GM12878 (cell line): ENCODE data around the gene MYO3B. TPM values are rescaled to one million over a fixed set of nuclear protein-coding genes. Genes with fewer than 3 reads are reported as not detected.

Experiments
- ATAC-seq: fragments of 200-7000 bp; cut with Tn5 transposase; 3 replicates; pipeline ENCODE4 v1.9.1; 2020; ENCODE audit warnings: mild to moderate bottlenecking, moderate library complexity
- BruUV-seq: library from RNA; stranded (reverse); fragments of 400-500 nt; replicated peaks from 2 replicates; lab custom pipeline; 2021; lab: Mats Ljungman, UMichigan
- CTCF ChIA-PET: fragments of 300-600 bp; sonication (Branson Sonifier 250); formaldehyde crosslinking; extraction: SDS; loops from one replicate; lab custom pipeline; 2021; ENCODE audit warnings: inconsistent platforms; lab: Yijun Ruan, JAX
- POLR2A ChIA-PET: fragments of 350-600 bp; formaldehyde crosslinking; extraction: SDS; loops from one replicate; lab custom pipeline; 2021; ENCODE audit warnings: inconsistent platforms; lab: Charles Lee
- RAD21 ChIA-PET: fragments of 300-600 bp; sonication (Branson Sonifier 250); formaldehyde crosslinking; loops from one replicate; lab custom pipeline; 2023; ENCODE audit warnings: antibody characterized with exemption; ENCODE audit not compliant: unreplicated experiment; lab: Charles Lee
- SMC1A ChIA-PET: fragments of 300-600 bp; sonication (Branson Sonifier 250); formaldehyde crosslinking; loops from one replicate; lab custom pipeline; 2023; ENCODE audit not compliant: unreplicated experiment, uncharacterized antibody; lab: Charles Lee
- DNase-seq: peaks from one replicate; pipeline ENCODE4 v3.0.0-alpha.2; 2011; ENCODE audit warnings: low read depth, low spot score
- FAIRE-seq: peaks from 3 replicates; lab custom pipeline; 2011; peaks lifted over from hg19 to GRCh38; lab: Jason Lieb, UNC
- H2AFZ ChIP-seq: 2 replicates; pipeline ENCODE4 v1.6.0; 2011; ENCODE audit warnings: low read depth, low read length, control low read depth; ENCODE audit not compliant: control insufficient read depth
- H3K27ac ChIP-seq: 2 replicates; pipeline ENCODE4 v1.5.1; 2011; ENCODE audit warnings: control low read depth; ENCODE audit not compliant: control insufficient read depth, insufficient read depth
- H3K27me3 ChIP-seq, 2 experiments: replicated peaks in 1 of 2; 2 replicates each; pipeline versions ENCODE4 v1.6.0 to v1.6.1; 2011; ENCODE audit warnings: low read length in 1 of 2; ENCODE audit not compliant: control insufficient read depth in 2 of 2, insufficient read depth in 2 of 2
- H3K36me3 ChIP-seq, 2 experiments: 2 replicates each; pipeline ENCODE4 v1.5.1; 2011; ENCODE audit warnings: low read length in 1 of 2; ENCODE audit not compliant: control insufficient read depth in 2 of 2, insufficient read depth in 2 of 2
- H3K4me1 ChIP-seq: 2 replicates; pipeline ENCODE4 v1.6.1; 2011; ENCODE audit warnings: mild to moderate bottlenecking, low read length, moderate library complexity, mixed read lengths; ENCODE audit not compliant: control insufficient read depth, insufficient read depth
- H3K4me2 ChIP-seq: 2 replicates; pipeline ENCODE4 v1.6.0; 2011; ENCODE audit warnings: control low read depth; ENCODE audit not compliant: control insufficient read depth, insufficient read depth
- H3K4me3 ChIP-seq: fragments of 200-600 bp; sonication (generic); 2 replicates; pipeline ENCODE4 v1.5.1; 2016
- H3K79me2 ChIP-seq: 2 replicates; pipeline ENCODE4 v1.6.0; 2011; ENCODE audit warnings: low read length; ENCODE audit not compliant: control insufficient read depth, insufficient read depth
- H3K9ac ChIP-seq: 2 replicates; pipeline ENCODE4 v1.8.0; 2011; ENCODE audit warnings: low read length, control low read depth, mixed read lengths; ENCODE audit not compliant: control insufficient read depth, insufficient read depth
- H3K9me3 ChIP-seq: replicated peaks from 3 replicates; pipeline ENCODE4 v1.5.1; 2011; ENCODE audit warnings: mild to moderate bottlenecking, low read length; ENCODE audit not compliant: control insufficient read depth, insufficient read depth
- H4K20me1 ChIP-seq: 2 replicates; pipeline ENCODE4 v1.6.0; 2011; ENCODE audit not compliant: control insufficient read depth, insufficient read depth
- BCL3 ChIP-seq: IDR thresholded peaks from 2 replicates; pipeline ENCODE4 v1.6.1; 2011; ENCODE audit warnings: borderline replicate concordance, low read depth, mild to moderate bottlenecking, moderate library complexity, low read length; ENCODE audit not compliant: insufficient read depth, poor library complexity, severe bottlenecking
- GABPA ChIP-seq: IDR thresholded peaks from 2 replicates; pipeline ENCODE4 v1.6.1; 2014; ENCODE audit warnings: antibody characterized with exemption, low read depth, mild to moderate bottlenecking, inconsistent platforms
- JUNB ChIP-seq: IDR thresholded peaks from 2 replicates; pipeline ENCODE4 v1.6.1; 2016; ENCODE audit warnings: antibody characterized with exemption, mild to moderate bottlenecking
- MEF2A ChIP-seq: IDR thresholded peaks from 2 replicates; pipeline ENCODE4 v1.6.1; 2011; ENCODE audit warnings: low read depth, mild to moderate bottlenecking, low read length, moderate library complexity; ENCODE audit not compliant: insufficient read depth
- MEF2B ChIP-seq: fragments of 450-650 bp; IDR thresholded peaks from 2 replicates; pipeline ENCODE4 v1.6.1; 2018; ENCODE audit warnings: mild to moderate bottlenecking, moderate library complexity; ENCODE audit not compliant: partially characterized antibody, poor library complexity, severe bottlenecking
- MYC ChIP-seq: IDR thresholded peaks from 2 replicates; pipeline ENCODE4 v1.6.1; 2011; ENCODE audit warnings: mild to moderate bottlenecking, low read length, moderate library complexity, inconsistent platforms; ENCODE audit not compliant: insufficient read depth, insufficient replicate concordance, insufficient read length, severe bottlenecking
- PBX3 ChIP-seq: IDR thresholded peaks from 2 replicates; pipeline ENCODE4 v1.6.1; 2011; ENCODE audit warnings: mild to moderate bottlenecking, low read depth, low read length, moderate library complexity; ENCODE audit not compliant: insufficient replicate concordance
- RCOR1 ChIP-seq: conservative IDR thresholded peaks from 2 replicates; pipeline ENCODE4 v1.6.1; 2012; ENCODE audit warnings: low read depth, low read length, improper control_type of control experiment
- RELB ChIP-seq: fragments of 450-650 bp; IDR thresholded peaks from 2 replicates; pipeline ENCODE4 v1.6.1; 2017; ENCODE audit warnings: low read depth, mild to moderate bottlenecking, moderate library complexity
- SREBF1 ChIP-seq: IDR thresholded peaks from 2 replicates; pipeline ENCODE4 v1.6.1; 2012; ENCODE audit warnings: mild to moderate bottlenecking, low read length
- SRF ChIP-seq, 2 experiments: IDR thresholded peaks; 2 replicates each; pipeline ENCODE4 v1.6.1; 2011; ENCODE audit warnings: low read depth in 2 of 2, low read length in 2 of 2, mild to moderate bottlenecking in 1 of 2, moderate library complexity in 1 of 2
- STAT3 ChIP-seq: IDR thresholded peaks from 2 replicates; pipeline ENCODE4 v1.6.1; 2011; ENCODE audit warnings: low read depth, low read length, improper control_type of control experiment
- TARDBP ChIP-seq: IDR thresholded peaks from 2 replicates; pipeline ENCODE4 v1.6.1; 2016; ENCODE audit warnings: borderline replicate concordance
- TCF3 ChIP-seq: IDR thresholded peaks from 2 replicates; pipeline ENCODE4 v1.6.1; 2012; ENCODE audit warnings: low read depth, mild to moderate bottlenecking, low read length, borderline replicate concordance; ENCODE audit not compliant: insufficient read depth
- USF1 ChIP-seq: IDR thresholded peaks from 2 replicates; pipeline ENCODE4 v1.6.1; 2011; ENCODE audit warnings: borderline replicate concordance, low read depth, mild to moderate bottlenecking, moderate library complexity, mixed read lengths, low read length; ENCODE audit not compliant: insufficient read depth; ENCODE audit errors: extremely low read length
- WGBS: methylation state at CpG from one replicate; pipeline ENCODE4 v1.1.6; 2016; ENCODE audit warnings: low lambda C conversion rate; ENCODE audit not compliant: insufficient replicate concordance, insufficient coverage; ENCODE audit errors: missing lambda C conversion rate; 5-methylcytosine and 5-hydroxymethylcytosine counted together
- in situ Hi-C: fragments of 300-500 bp; cut with MboI; formaldehyde crosslinking; loops from 9 replicates; pipeline ENCODE4 v1.14.3; 2018; ENCODE audit warnings: mixed read lengths
- intact Hi-C: fragments of 100-400 bp; cut with micrococcal nuclease; formaldehyde crosslinking; loops from one replicate; pipeline ENCODE4 v1.14.2; 2022; ENCODE audit not compliant: unreplicated experiment
- polyA plus RNA-seq, 11 experiments: library from polyadenylated mRNA; depleted of rRNA in 4 of 11; unstranded in 6 of 11; stranded (reverse) in 5 of 11; fragments of >200 nt; fragmentation: Nextera tagmentation in 4 of 11; fragmentation: Illumina TruSeq in 1 of 11; extraction: Ambion mirVana in 4 of 11; extraction: Trizol in 1 of 11; gene quantifications; 1 replicate in 1 of 11; 2 replicates in 10 of 11; pipeline versions ENCODE4 v1.2.1 to v1.2.3, GENCODE V29; 2011 to 2016; ENCODE audit warnings: inconsistent platforms in 2 of 11, missing spikeins in 2 of 11, low read depth in 1 of 11
- total RNA-seq, 4 experiments: library from RNA; depleted of rRNA in 3 of 4; stranded (reverse); fragments of >200 nt in 3 of 4; fragmentation: Illumina TruSeq in 1 of 4; extraction: Trizol in 1 of 4; gene quantifications; 2 replicates each; pipeline versions ENCODE4 v1.2.1 to v1.2.3, GENCODE V29; 2013 to 2021

The MYO3B gene
- total and polyA plus RNA-seq, 10 of the 15 experiments (the other 5 are each of a cell fraction or from before 2014, with no cell fraction given), result 1.1 to 7.1 (median 2.1) TPM

- TF ChIP-seq RELB, result no peak
- TF ChIP-seq PBX3, result no peak
- no peak for TF ChIP-seq TCF3
- TF ChIP-seq MEF2B, result no peak
- no peak for TF ChIP-seq JUNB
- no peak for TF ChIP-seq USF1
Observed at GRCh38 chr2:170140561-170140960, 37.4 kb upstream of the MYO3B start (continued).

GRCh38 chr2:170141865-170142264, 36.1 kb upstream of the MYO3B start:
- RAD21 ChIA-PET, result interaction anchor here (1.0 to 2.7 kb wide), 6 partner anchors 14 to 72 kb away, joined by 3 to 15 read pairs (median 4); no protein-coding TSS in a partner anchor
- Histone ChIP-seq H2AFZ (peak overlapping the region; percentile 73), H3K4me1 (peaks cover 39% of the 10 kb centered on the region), H3K4me2 (peak overlapping the region; percentile 94), H3K36me3 (no peaks in the 10 kb centered on the region), H3K9me3 (no peaks in the 10 kb centered on the region), H3K27me3 (no peaks in the 10 kb centered on the region), H3K4me3 (peak overlapping the region; percentile 41; the same call in 1 of the 2 replicates), H3K79me2 (no peaks in the 10 kb centered on the region), H3K27ac (no peak overlapping the region), H4K20me1 (no peaks in the 10 kb centered on the region), H3K9ac (peak overlapping the region; percentile 40)
- CTCF ChIA-PET, result interaction anchor here (1.2 to 1.6 kb wide), 3 partner anchors 10 to 73 kb away, joined by 3 to 5 read pairs (median 5); no protein-coding TSS in a partner anchor
- intact Hi-C loops (no loop called here), in situ Hi-C loops (no loop called here)
- POLR2A ChIA-PET, result interaction anchor here (1.4 to 5.6 kb wide), 2 partner anchors 15 to 37 kb away, joined by 4 to 28 read pairs; no protein-coding TSS in a partner anchor
- 16% methylated on average over 12 of the region's 12 CpGs for WGBS
- DNase-seq, result peak; percentile 43
- FAIRE-seq, result no peak
- peak; percentile 69 for ATAC-seq
- no TSS peak for BruUV-seq
- SMC1A ChIA-PET, result interaction anchor here (1.1 to 8.1 kb wide), 8 partner anchors 18 to 199 kb away, joined by 3 to 162 read pairs (median 3); partner anchors contain the start of gene MYO3B
- TF ChIP-seq SRF (IDR thresholded peaks at IDR 0.05; ENCODE audit: low read depth in 2 of 2, low read length in 2 of 2), result no peak
- no peak for TF ChIP-seq MYC
- no peak for TF ChIP-seq GABPA
- peak; percentile 84 for TF ChIP-seq MEF2A
- peak; percentile 25 for TF ChIP-seq BCL3
- no peak for TF ChIP-seq RCOR1
- TF ChIP-seq TARDBP, result no peak
- TF ChIP-seq SREBF1, result no peak
- TF ChIP-seq STAT3, result 0 out of 2 replicates have a peak, but pooled peaks have one; percentile 20
